Measurements from ENCODE around the gene NXPE1.

GRCh38 chr11:114605370-114605769 lies 45.7 kb upstream of the NXPE1 start:
- no peak for TF ChIP-seq CTCF (IDR thresholded peaks at IDR 0.05)
- no peak for TF ChIP-seq POLR2A (IDR thresholded peaks at IDR 0.05)

Measured in right lobe of liver (tissue), 4 donors.